NCI-H345 treated with DMSO at 0.1 percent for 48 hours (cell line): Measurements from ENCODE around the gene UPF3A.
A peak's percentile ranks its signal among the peaks of the same experiment; 100 is the strongest.

ENCODE experiments used
- DNase-seq: peaks from one replicate; lab custom pipeline; 2025; ENCODE audit not compliant: unreplicated experiment; lab: John Stamatoyannopoulos, UW

The UPF3A gene

DNA sequence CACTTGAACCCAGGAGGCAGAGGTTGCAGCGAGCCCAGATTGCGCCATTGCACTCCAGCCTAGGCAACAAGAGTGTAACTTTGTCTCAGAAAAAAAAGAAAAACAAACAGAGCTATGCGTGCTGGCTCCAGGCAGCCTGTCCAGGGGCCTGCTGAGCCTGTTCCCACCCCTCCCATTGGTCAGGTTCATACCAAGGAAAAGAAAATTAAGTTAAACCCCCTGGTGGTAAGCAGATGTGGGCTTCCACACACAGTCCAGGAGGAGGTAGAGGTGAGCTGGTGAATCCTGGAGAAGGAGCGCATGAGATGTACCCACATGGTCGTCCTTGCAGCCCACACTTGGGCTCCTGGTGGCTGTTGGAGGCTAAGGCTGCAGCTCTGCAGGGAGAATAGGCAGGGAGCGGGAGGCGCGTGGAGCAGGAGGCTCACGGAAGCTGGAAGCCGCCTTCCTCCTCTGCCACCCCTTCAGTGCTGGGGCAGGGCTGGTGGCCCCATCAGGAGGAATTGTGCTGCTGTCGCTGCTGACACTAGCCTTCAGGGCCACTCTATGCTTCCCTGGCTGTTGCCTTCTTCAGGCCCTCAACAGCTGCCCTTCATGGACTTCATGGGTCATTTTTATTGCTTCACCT is 22.4 kb downstream of the UPF3A start:
- no peak for DNase-seq

DNA sequence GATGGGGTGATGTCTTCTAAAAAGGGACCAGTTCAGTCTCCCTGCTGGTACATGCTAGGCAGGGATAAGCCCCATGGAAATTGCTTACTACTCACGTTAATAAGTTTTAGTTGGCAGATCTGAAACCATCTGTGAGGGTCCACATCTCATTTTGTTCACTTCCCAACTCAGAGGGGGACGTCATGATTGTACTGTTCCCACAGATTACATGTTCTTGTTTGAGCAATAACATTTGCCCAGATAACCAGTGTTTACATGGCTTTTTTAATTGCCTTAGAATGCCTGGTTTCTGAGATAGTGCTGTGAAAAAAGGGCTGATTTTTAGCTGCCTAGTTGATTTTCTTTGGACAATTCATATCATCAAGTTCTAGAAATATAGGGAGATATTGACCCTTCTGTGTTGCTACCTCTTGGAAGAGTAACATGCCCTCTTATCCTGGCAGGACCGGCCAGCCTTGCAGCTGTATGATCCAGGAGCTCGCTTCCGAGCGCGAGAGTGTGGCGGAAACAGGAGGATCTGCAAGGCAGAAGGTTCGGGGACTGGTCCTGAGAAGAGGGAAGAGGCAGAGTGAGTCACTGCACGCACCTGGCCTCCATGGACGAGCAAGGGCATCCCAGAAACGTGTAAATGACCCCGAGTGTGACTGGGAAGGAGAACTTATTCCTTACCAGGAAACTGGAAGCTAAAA is 23.1 kb downstream of the UPF3A start:
- DNase-seq, result no peak

DNA sequence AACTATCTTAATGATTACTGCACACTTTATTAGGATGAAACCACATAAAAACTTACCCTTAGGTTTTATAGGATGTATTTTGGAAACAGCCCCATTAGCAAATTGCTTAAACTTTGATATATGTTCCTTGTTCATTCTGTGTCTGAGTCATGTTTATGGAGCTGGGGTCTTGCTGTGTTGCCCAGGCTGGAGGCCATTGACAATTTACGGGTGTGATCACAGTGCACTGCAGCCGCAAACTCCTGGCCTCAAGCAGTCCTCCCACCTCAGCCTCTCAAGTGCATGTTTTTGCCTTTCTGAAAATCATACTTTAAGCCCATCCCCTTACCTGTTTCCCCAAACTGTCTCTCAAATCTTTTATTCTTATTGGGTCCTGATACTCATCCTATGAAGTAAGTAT is 27.7 kb downstream of the UPF3A start:
- DNase-seq, result no peak

- DNase-seq, result no peak
Observed at GRCh38 chr13:114309806-114310410, 28.5 kb downstream of the UPF3A start.

DNA sequence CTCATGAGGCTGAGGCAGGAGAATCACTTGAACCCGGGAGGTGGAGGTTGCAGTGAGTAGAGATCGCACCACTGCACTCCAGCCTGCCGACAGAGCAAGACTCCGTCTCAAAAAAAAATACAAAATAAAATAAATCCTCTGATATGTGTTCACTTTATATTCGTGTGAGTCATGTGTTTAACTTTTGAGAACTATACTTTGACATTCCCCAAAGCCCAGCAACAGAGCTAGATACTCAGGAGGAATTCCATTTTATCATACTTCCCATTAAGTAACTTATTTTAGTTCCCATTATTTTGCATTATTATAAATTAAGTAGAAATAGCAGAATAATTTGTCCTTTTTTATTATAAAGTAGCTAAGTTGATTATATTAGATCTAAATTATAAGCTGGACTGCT is 29.6 kb downstream of the UPF3A start:
- DNase-seq, result no peak

- DNase-seq, result no peak
Observed at GRCh38 chr13:114311387-114311786, 30.0 kb downstream of the UPF3A start.

DNA sequence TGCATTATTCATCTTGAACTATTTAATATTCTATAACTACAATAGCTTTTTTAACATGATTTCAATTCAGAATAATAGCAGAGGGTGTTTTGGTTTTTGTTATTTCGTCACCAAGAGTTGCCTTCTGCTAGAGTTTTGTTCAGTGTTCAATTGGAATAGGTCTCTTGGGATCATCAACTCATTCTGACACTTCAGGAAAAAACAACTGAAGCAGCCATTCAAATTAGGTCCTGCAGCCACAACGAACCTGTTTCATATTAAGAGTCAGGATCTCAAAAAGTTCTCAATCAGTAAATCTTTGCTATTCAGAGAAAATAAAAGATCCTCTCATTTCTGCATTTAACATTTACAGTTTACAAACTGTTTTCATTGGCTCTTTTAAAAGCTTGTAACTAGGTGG is 30.5 kb downstream of the UPF3A start:
- no peak for DNase-seq

- no peak for DNase-seq
Observed at GRCh38 chr13:114313061-114313860, 31.9 kb downstream of the UPF3A start.

DNA sequence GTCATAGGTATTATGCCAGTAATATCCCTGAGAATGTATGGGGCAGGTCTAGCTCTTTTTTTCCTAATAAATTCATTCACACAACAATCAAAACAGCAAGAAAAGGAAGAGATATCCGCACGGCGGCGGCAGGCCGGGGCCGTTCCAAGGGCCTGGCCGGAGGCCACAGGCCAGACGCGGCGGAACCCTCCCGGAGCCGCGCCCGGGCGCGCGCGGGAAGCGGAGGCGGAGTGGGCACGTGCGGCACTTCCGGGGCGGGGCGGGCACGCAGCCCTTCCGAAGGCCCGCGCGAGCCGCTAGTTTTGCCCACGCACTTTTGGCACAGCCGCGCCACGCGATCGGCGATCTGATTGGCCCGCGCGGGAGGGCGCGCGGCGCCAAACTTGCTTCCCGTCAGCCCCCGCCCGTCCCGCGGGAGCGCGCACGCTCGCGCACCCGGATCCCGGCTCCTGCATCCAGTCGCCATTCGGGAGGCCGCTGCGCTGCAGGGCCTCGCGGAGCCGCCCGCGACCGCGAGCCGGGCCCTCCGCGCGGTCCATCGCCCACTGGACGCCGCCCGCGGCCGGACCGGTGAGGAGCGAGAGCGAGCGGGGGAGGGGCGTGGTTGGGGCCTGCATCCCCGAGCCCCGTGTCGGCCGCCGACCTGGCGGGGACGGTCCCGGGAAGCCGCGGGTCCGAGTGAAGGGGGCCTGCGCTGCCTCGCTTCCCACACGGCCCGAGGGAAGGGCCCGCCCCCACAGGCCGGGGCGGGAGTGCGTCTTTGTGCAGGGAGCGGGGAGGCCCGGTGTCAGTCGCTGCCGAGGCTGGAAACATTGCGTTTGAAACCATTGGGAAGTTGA is 32.9 kb downstream of the UPF3A start, which contains the start of gene CHAMP1:
CHAMP1 (plus strand) TSS at position 430 of the 839 bp plus-strand sequence. CDS start 9,340 bp downstream, outside the sequence.
- DNase-seq, result peak; percentile 92

DNA sequence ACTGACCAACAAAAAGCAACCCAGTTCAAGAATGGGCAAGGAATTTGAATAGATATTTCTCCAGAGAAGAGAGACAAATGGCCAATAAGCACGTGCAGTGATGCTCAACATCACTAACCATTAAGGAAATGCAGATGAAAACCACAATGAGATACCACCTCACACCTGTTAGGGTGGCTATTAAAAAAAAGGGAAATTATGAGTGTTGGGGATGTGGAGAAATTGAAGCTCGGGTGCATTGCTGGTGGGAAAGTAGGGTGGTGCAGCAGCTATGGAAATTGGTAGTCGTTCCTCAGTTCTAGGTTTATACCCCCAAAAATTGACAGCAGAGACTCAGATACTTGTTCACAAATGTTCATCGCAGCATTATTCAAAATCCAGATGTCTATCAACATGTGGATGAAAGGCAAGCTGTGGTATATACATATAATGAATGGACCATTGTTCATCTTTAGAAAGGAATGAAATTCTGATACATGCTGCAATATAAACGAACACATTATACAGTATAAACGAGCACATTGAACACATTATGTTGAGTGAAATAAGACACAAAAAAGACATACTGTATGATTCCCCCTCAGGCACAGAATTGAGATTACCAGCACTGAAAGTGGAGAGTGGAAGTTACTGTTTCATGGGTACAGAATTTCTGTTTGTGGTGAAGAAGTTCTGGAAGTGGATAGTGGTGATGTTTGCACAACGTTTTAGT is 33.8 kb downstream of the UPF3A start:
- DNase-seq, result no peak

- no peak for DNase-seq
Observed at GRCh38 chr13:114318624-114319023, 37.2 kb downstream of the UPF3A start.

DNA sequence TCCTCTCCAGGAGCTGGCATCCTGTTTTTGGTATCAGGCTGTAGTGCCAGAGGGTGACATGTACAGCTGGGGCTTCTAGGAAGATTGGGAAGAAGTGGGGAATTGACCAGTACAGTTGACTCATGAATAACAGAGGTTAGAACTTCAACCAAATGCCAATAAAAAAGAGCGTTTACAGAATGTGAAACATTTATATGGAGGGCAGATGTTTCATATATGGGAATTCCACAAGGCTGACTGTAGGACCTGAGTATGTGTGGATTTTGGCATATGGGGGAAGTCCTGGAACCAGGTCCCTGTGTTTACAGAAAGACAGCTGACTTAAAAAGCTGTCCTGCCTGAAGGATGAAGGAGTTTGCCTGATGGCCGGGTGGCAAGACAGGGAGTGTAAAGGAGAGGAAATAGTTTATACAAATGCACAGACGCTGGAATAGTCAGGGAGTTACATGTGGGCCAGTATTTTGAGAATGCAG is 38.1 kb downstream of the UPF3A start:
- DNase-seq, result no peak

GRCh38 chr13:114320065-114320464 is 38.7 kb downstream of the UPF3A start:
- no peak for DNase-seq

- no peak for DNase-seq
Observed at GRCh38 chr13:114321256-114321655, 39.9 kb downstream of the UPF3A start.

DNA sequence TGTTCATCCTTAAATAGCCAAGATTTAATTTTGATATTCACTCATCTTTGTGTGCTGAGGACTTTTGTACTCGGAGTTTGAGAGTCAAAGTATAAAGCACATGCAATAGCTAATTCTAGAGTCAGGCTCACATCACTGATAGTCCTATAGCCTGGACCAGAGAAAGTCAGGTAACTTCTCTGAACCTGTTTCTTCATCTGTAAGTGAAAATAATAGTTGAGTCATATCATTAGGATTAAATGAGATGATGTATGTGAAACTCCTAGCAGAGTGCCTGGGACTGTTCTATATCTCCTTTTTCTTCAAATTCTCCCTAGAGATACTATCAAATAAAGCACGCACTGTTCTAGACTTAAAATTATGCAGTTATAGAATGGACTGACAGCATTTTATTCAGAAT is 41.9 kb downstream of the UPF3A start:
- no peak for DNase-seq

DNA sequence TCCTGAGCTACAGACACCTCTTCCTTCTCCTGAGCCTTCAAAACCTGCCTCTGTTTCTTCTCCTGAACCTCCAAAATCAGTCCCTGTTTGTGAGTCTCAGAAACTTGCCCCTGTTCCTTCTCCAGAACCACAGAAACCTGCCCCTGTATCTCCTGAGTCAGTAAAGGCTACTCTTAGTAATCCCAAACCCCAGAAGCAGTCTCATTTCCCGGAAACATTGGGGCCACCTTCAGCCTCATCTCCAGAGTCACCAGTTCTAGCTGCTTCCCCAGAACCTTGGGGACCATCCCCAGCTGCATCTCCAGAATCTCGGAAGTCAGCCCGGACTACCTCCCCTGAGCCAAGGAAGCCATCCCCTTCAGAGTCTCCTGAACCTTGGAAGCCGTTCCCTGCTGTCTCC is 42.9 kb downstream of the UPF3A start:
- no peak for DNase-seq

GRCh38 chr13:114325729-114326128 is 44.3 kb downstream of the UPF3A start:
- DNase-seq, result no peak

- no peak for DNase-seq
Observed at GRCh38 chr13:114328034-114328433, 46.6 kb downstream of the UPF3A start.

GRCh38 chr13:114328595-114328994 is 47.2 kb downstream of the UPF3A start:
- no peak for DNase-seq

- no peak for DNase-seq
Observed at GRCh38 chr13:114330086-114330485, 48.7 kb downstream of the UPF3A start.
